DLD1 (cell line): ENCODE measurements around the gene STK4.
"Not testable (repeated sequence)": the region's sequence is repeated elsewhere in the genome, so short reads cannot be mapped to it uniquely, and the experiment has no call there.

Experiments
- in situ Hi-C: cut with HindIII; loops from 2 replicates; pipeline ENCODE4 v1.10.0; 2017; ENCODE audit warnings: low sequenced_read_pairs

Gene STK4

GRCh38 chr20:44981736-44982406, 15.6 kb downstream of the STK4 start:
- in situ Hi-C loops = no loop called here

DNA sequence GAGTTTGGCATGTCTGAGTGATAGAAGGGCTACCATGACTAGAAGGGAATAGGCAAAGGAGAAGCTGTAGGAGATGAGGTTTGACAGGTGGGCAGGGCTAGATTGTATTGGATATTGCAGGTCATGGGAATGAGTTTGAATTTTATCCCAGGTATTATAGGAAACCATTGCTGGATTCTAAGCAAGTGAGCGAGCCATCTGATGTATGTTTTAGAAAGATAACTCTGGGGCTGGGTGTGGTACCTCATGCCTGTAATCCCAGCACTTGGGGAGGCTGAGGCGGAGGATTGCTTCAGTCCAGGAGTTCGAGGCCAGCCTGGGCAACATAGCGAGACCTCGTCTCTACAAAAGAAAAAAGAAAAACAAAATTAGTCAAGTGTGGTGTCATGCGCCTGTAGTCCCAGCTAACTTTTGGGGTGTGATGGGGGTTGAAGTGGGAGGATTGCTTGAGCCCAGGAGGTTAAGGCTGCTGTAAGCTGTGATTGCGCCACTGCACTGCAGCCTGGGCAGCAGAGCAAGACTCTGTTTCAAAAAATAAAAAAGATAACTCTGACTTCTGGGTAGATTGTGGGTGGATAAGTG, 16.9 kb downstream of the STK4 start:
- in situ Hi-C loops = no loop called here

DNA sequence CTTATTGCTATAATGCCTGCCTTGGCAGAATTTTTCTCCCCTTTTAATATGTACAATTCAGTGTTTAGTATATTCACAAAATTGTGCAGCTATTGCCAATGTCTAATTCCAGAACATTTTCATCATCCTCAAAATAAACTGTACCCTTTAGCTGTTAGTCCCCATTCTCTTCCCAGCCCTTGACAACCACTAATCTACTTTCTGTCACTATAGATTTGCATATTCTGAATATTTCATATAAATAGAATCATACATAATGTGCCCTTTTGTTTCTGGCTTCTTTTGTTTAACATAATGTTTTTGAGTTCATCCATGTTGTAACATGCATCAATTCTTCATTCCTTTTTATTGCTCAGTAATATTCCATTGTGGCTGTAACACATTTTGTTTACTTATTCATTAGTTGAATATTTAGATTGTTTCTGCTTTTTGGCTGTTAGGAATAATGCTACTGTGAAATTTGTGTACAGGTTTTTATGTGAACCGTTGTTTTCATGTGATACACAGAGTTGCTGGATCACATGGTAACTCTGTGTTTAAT, 22.4 kb downstream of the STK4 start:
- in situ Hi-C loops = no loop called here

DNA sequence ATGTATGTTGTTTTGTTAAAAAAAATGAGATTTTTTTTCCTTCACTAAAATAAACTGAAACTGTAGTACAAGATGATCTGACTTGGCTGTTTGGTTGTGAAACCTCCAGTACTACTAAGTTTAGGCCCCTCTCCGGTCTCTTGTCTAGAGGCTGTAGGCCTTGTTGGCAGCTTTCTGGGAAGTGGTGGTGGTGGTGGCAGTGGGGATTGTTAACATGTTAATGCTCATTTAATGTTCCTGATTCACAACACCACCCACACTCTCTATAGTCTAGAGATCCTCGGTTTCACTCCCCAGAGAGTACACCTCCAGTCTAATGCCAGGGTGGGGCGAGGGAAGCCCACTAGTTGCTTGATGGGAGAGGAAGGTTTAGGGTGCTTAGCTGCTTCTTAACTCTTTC, 24.1 kb downstream of the STK4 start:
- in situ Hi-C loops = no loop called here

GRCh38 chr20:44990957-44991356, 24.6 kb downstream of the STK4 start:
- in situ Hi-C loops = no loop called here

DNA sequence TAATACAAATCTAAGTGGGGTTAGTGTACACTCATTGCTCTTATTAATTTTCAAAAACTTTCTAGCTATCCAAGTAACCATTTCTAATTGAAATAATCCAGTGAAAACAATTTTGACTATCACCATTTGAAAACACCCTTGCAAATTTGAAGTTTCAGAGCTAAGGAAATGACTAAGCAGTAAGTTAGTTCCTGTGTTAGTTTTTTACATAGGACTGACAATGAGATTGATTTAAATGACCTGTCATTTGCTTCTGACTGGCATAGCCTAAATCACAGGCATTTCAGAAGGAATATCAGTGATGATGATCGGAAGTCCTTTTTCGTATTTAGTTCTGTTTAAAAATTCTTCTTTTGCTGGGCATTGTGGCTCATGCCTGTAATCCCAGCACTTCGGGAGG, 27.0 kb downstream of the STK4 start:
- in situ Hi-C loops = no loop called here

- in situ Hi-C loops = no loop called here
These were observed 30.9 kb downstream of the STK4 start for GRCh38 chr20:44997171-44997570.

DNA sequence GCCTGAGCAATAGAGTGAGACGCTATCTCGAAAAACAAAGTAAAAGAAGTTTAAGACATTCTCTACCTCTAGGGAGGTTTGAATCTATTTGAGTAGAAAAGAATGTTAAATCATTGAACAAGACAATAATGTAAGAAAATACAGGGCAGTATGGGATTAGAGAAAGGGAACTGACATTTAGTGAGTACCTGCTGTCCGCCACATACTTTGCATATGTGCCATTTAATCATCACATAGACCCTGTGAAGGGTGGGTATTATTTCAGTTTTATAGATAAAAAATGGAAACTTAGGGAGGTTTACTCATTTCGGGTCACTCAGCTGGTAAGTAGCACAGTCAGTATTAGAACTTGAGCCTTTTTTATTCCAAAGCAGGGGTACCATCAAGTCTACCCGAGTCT, 31.4 kb downstream of the STK4 start:
- in situ Hi-C loops = no loop called here

DNA sequence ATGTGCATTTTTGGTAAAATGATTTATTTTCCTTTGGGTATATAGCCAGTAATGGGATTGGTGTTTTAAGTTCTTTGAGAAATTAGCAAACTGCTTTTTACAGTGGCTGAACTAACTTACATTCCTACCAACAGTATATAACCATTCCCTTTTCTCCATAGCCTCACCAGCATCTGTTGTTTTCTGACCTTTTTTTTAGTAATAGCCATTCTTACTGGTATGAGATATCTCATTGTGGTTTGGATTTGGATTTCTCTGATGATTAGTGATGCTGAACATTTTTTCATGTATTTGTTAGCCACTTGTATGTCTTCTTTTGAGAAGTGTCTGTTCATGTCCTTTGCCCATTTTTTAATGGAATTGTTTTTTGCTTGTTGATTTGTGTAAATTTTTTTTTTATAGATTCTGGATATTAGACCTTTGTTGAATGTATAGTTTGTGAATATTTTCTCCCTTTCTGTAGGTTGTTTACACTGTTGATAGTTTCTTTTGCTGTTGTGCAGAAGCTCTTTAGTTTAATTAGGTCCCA, 42.3 kb downstream of the STK4 start:
- in situ Hi-C loops = no loop called here

DNA sequence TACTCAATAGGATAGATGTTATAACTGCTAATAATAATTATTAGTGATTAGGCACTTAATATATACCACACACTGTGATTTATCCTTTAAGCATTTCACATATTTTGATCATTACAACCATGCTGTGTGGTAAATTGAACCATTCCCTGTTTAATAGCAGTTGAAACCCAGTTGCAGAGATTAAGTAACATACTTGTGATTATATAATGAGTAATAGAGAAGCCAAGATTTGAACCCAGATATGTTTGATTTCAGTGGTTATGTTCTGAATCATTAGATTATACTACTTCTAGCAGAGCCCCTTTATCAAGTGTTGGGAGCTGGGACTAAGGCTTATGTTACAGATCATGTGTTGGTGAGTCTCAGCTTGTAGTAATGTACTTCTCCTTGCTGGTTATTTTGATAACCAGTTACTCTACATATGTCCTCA, 44.1 kb downstream of the STK4 start:
- in situ Hi-C loops = no loop called here

DNA sequence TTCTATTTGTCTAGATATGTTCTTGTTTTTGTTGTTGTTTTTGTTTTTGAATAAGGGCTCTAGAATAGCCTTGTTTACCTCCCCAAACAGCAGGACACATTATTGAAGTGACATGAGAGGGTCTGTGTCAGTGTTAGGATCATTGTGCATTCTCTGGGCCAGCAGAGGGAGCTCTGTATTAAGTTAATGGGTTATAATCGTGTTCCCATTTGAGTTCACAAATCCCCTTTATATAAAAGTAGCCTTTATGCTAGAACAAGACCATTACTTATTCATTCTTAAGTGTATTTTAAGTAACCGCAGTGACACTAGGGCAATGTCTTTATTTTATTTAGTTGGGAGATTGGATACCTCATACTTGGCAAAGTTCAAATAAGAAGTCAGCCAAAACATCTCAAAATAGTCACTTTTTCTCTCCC, 44.8 kb downstream of the STK4 start:
- in situ Hi-C loops = no loop called here

DNA sequence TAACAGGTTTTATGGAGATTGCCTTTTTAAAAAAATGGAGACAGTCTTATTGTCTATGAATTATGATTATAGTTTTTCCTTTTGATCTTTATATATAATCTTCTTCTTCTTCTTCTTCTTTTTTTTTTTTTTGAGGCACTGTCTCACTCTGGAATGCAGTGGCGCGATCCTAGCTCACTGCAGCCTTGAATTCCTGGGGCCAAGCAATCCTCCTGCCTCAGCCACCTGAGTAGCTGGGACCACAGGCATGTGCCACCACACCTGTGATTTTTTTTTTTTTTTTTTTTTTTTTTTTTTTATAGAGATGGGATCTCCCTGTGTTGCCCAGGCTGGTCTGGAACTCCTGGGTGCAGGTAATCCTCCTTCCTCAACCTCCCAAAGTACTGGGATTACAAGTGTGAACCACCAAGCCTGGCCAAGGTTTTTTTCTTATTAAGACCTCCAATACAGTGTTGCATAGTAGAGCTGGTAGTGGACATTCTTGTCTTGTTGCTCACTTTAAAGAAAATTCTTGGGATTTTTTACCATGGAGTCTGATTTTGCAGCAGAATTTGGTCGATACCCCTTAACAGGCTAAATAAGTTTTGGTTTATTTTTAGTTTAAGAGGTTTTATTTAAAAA, 46.5 kb downstream of the STK4 start:
- in situ Hi-C loops = no loop called here

DNA sequence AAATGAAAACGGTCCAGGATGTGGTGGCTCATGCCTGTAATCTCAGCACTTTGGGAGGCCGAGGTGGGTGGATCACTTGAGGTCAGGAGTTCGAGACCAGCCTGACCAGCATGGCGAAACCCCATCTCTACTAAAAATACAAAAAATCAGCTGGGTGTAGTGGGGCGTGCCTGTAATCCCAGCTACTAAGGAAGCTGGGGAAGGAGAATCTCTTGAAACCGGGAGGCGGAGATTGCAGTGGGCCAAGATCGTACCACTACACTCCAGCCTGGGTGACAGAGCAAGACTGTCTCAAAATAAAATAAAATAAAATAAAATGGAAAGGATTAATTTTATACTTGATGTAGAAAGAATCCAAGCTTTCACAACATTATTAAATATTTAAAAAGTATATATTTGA, 47.8 kb downstream of the STK4 start:
- in situ Hi-C loops = not testable (repeated sequence)

GRCh38 chr20:45014671-45015415, 48.5 kb downstream of the STK4 start:
- in situ Hi-C loops = no loop called here

DNA sequence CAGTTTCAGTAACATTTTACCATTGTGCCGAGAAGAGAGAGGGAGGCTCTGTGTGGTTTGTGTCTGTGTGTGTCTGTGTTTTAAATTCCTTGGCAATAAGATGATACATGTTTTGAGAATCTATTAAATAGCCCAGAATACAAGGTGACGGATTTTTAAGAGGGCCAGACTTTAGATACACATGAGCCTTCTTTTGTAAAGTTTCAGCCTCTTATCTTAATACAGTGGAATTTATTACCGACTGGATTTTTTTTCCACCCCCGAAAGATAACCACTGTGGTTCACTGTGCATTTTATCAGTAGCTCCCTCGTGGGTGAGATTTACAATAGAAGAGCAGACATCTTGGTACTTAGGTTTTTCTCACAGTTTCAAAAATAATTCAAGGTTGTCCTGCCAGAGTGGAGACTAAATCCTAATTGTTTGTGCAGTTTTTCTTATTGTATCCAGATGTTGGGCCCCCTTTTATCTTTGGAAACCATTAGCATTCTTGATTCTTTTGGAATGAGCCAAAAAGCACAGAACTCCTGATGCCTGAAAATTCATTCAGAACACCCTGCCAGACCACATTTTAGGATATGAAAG, 49.9 kb downstream of the STK4 start:
- in situ Hi-C loops = no loop called here

- in situ Hi-C loops = no loop called here
These were observed 51.0 kb downstream of the STK4 start for GRCh38 chr20:45017281-45017680.

DNA sequence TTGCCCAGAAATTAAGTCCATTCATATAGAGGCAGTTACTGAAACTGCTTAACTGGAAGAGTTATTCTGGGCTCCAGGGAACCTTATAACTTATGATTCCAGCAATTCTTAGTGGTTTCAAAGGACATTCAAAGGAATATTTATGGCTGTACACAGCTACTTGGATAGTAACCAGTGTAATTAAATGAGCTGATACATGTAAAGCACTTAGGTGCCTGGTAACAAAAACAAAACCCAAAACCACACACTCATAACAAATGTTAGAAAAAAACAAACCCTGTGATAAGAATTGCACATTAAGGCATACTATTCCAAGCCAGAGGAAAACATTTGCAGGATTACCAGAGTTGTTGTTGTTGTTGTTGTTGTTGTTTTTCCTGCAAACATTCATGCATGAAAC, 51.5 kb downstream of the STK4 start:
- in situ Hi-C loops = no loop called here

DNA sequence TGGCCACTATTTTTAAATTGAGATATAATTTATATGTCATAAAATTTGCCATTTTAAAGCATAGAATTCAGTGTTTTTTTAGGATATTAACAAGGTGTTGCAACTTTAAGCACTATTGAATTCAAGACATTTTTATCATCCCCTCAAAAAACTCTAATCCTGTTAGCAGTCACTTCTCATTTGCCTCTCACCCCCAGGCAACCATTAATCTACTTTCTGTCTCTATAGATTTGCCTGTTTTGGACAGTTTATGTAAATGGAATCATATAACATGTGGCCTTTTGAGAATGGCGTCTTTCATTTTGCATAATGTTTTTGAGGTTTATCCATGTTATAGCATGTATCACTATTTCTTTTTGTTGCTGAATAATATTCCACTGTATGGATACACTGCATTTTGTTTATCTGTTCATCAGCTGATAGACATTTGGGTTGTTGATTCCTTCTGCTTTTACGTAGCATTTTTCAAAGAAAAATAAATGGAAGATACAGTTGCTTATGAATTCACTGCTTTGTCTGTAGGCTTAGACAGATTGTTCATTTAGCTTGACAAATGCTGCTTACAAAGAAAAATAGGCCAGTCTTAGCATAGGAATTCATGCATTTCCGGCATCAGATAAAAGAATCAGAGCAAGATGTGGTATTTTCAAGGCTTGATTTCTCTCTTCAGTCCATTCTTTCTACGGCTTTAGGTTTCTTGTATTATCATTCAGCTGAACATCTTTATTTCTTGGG, 52.9 kb downstream of the STK4 start:
- in situ Hi-C loops = no loop called here

DNA sequence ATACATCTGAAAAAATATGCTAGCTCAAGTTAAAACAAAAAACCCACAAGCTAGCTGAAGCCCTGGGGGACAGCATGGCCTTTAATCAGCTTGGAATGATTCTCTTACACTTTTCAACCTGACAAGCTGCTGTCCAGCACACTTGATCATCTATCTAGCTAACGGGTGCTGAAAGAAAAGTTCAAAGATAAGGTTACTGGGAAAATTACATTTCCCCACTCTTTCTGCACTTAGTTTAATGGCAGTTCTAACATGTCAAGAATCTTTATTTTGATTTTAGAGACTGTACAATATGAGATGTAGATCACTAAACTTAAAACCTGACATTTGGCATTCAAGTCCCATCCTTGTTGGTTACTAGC, 53.4 kb downstream of the STK4 start:
- in situ Hi-C loops = no loop called here

DNA sequence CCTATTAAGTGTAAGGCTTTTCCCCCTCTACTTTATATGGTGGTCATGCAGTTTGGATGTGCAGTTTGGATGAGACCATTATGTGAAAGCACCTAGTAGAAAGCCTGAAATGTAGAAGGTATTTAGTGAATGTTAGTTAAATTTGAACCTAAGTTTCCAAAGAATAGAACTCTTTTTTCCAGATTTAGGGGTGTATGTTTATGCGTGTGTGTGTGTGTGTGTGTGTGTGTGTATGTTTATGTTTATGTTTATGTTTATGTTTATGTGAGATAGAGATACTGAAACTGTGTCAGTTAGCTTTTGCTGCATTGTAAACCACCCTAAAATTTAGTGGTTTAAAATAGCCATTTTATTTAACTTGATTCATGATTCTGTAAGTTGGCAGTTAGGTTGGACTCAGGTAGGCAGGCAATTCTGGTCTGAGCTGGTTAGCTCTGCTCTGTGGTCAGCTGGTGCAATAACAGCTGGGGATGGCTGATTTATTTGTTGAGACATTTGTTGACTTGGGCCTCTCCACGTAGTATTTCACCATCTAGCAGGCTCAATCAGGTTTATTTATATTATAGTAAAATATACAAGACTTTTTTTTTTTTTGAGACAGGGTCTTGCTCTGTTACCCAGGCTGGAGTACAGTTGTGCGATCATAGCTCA, 54.0 kb downstream of the STK4 start:
- in situ Hi-C loops = no loop called here
